IMR-90 (cell line): ENCODE results near the gene SLC38A7. TPM values are rescaled to one million over a fixed set of nuclear protein-coding genes. Genes with fewer than 3 reads are reported as not detected.
A peak's percentile ranks its signal among the peaks of the same experiment; 100 is the strongest.

Source experiments
- ATAC-seq: fragments of 200-7000 bp; cut with Tn5 transposase; 2 replicates; pipeline ENCODE4 v1.9.1; 2020; ENCODE audit warnings: low read depth, mild to moderate bottlenecking, moderate library complexity
- BruUV-seq: library from RNA; stranded (reverse); fragments of 400-500 nt; replicated peaks from 2 replicates; lab custom pipeline; 2021; lab: Mats Ljungman, UMichigan
- CTCF ChIA-PET: fragments of 300-600 bp; formaldehyde crosslinking; extraction: SDS; loops from one replicate; lab custom pipeline; 2021; ENCODE audit warnings: antibody characterized with exemption; lab: Yijun Ruan, JAX
- POLR2A ChIA-PET: fragments of 300-600 bp; sonication (Branson Sonifier 250); formaldehyde crosslinking; loops from one replicate; lab custom pipeline; 2022; ENCODE audit warnings: antibody characterized with exemption; ENCODE audit not compliant: unreplicated experiment; lab: Charles Lee
- DNase-seq: peaks from one replicate; pipeline ENCODE4 v3.0.0; 2013
- H2AFZ ChIP-seq: replicated peaks from 2 replicates; pipeline ENCODE3; 2013; ENCODE audit warnings: low read length, mild to moderate bottlenecking; ENCODE audit not compliant: poor library complexity
- H2AK5ac ChIP-seq: 2 replicates; pipeline ENCODE4 v1.6.1; 2013; ENCODE audit warnings: low read depth, low read length, inconsistent platforms
- H2AK9ac ChIP-seq: replicated peaks from 2 replicates; pipeline ENCODE3; 2013; ENCODE audit warnings: mild to moderate bottlenecking, low read depth, low read length, moderate library complexity; ENCODE audit not compliant: poor library complexity
- H2BK120ac ChIP-seq: 2 replicates; pipeline ENCODE4 v1.6.1; 2013; ENCODE audit warnings: low read depth, low read length, inconsistent platforms
- H2BK15ac ChIP-seq: 3 replicates; pipeline ENCODE4 v1.6.1; 2013; ENCODE audit warnings: low read depth, low read length, inconsistent platforms
- H2BK20ac ChIP-seq: 2 replicates; pipeline ENCODE4 v1.6.1; 2013; ENCODE audit warnings: low read depth, mild to moderate bottlenecking, inconsistent platforms, low read length, moderate library complexity
- H2BK5ac ChIP-seq: 2 replicates; pipeline ENCODE4 v1.6.1; 2013; ENCODE audit warnings: mild to moderate bottlenecking, low read depth, low read length, inconsistent platforms; ENCODE audit not compliant: poor library complexity, severe bottlenecking
- H3K14ac ChIP-seq: replicated peaks from 2 replicates; pipeline ENCODE4 v1.6.1; 2013; ENCODE audit warnings: low read depth, low read length, inconsistent platforms
- H3K18ac ChIP-seq: 2 replicates; pipeline ENCODE4 v1.6.1; 2013; ENCODE audit warnings: low read depth, low read length, control low read depth
- H3K23ac ChIP-seq: 2 replicates; pipeline ENCODE4 v1.6.1; 2013; ENCODE audit warnings: low read depth, low read length, inconsistent platforms
- H3K27ac ChIP-seq: 2 replicates; pipeline ENCODE4 v1.5.1; 2013; ENCODE audit warnings: mild to moderate bottlenecking, control low read depth, low read length; ENCODE audit not compliant: insufficient read depth
- H3K27me3 ChIP-seq: 2 replicates; pipeline ENCODE4 v1.6.1; 2013; ENCODE audit warnings: low read length; ENCODE audit not compliant: control insufficient read depth, insufficient read depth
- H3K36me3 ChIP-seq: 2 replicates; pipeline ENCODE4 v1.6.1; 2013; ENCODE audit warnings: low read length, mixed read lengths; ENCODE audit not compliant: control insufficient read depth, insufficient read depth
- H3K4ac ChIP-seq: 2 replicates; pipeline ENCODE4 v1.6.1; 2013; ENCODE audit warnings: low read depth, low read length, inconsistent platforms
- H3K4me1 ChIP-seq: 2 replicates; pipeline ENCODE4 v1.6.1; 2013; ENCODE audit warnings: low read length, mixed read lengths; ENCODE audit not compliant: control insufficient read depth, insufficient read depth
- H3K4me2 ChIP-seq: 2 replicates; pipeline ENCODE4 v1.6.1; 2013; ENCODE audit warnings: low read depth, mild to moderate bottlenecking, control low read depth, low read length, moderate library complexity
- H3K4me3 ChIP-seq: 2 replicates; pipeline ENCODE4 v1.5.1; 2013; ENCODE audit warnings: low read depth, mild to moderate bottlenecking, control low read depth, low read length, moderate library complexity; ENCODE audit not compliant: insufficient read depth
- H3K56ac ChIP-seq: 2 replicates; pipeline ENCODE4 v1.6.1; 2013; ENCODE audit warnings: low read length, inconsistent platforms; ENCODE audit not compliant: insufficient read depth; ENCODE audit errors: extremely low read depth
- H3K79me1 ChIP-seq, 2 experiments: 2 replicates each; pipeline ENCODE4 v1.6.1; 2013; ENCODE audit warnings: low read length in 2 of 2, inconsistent platforms in 1 of 2, low read depth in 1 of 2
- H3K9ac ChIP-seq: 2 replicates; pipeline ENCODE4 v1.6.1; 2013; ENCODE audit warnings: low read depth, low read length, control low read depth
- H3K9me1 ChIP-seq: 2 replicates; pipeline ENCODE4 v1.6.1; 2013; ENCODE audit warnings: low read length, inconsistent platforms; ENCODE audit not compliant: insufficient read depth
- H3K9me3 ChIP-seq: 2 replicates; pipeline ENCODE4 v1.6.1; 2013; ENCODE audit warnings: low read length; ENCODE audit not compliant: control insufficient read depth, insufficient read depth
- H4K20me1 ChIP-seq: 2 replicates; pipeline ENCODE4 v1.6.1; 2013; ENCODE audit warnings: low read length, inconsistent platforms; ENCODE audit not compliant: insufficient read depth
- H4K5ac ChIP-seq: 2 replicates; pipeline ENCODE4 v1.6.1; 2013; ENCODE audit warnings: mild to moderate bottlenecking, low read depth, low read length, control low read depth
- H4K8ac ChIP-seq, 2 experiments: 2 replicates each; pipeline ENCODE4 v1.6.1; 2013; ENCODE audit warnings: low read depth in 2 of 2, low read length in 2 of 2, control low read depth in 1 of 2, inconsistent platforms in 1 of 2
- H4K91ac ChIP-seq: 2 replicates; pipeline ENCODE4 v1.6.1; 2013; ENCODE audit warnings: low read depth, low read length, inconsistent platforms; ENCODE audit not compliant: insufficient read depth
- BHLHE40 ChIP-seq: fragments of 150-350 bp; IDR thresholded peaks from 2 replicates; pipeline ENCODE4 v1.6.1; 2016; ENCODE audit warnings: mild to moderate bottlenecking, low read depth, low read length
- CEBPB ChIP-seq: IDR thresholded peaks from 2 replicates; pipeline ENCODE4 v1.6.1; 2012; ENCODE audit warnings: low read depth, low read length, improper control_type of control experiment
- CHD1 ChIP-seq: IDR thresholded peaks from 2 replicates; pipeline ENCODE4 v1.6.1; 2012; ENCODE audit warnings: low read depth, low read length, improper control_type of control experiment
- CTCF ChIP-seq: conservative IDR thresholded peaks from 2 replicates; pipeline ENCODE4 v1.5.1; 2012; ENCODE audit warnings: mild to moderate bottlenecking, low read depth, low read length, improper control_type of control experiment
- ELK1 ChIP-seq: fragments of 150-350 bp; IDR thresholded peaks from 2 replicates; pipeline ENCODE4 v1.6.1; 2016; ENCODE audit warnings: low read depth, mild to moderate bottlenecking, low read length, moderate library complexity, borderline replicate concordance
- FOS ChIP-seq: fragments of 150-350 bp; IDR thresholded peaks from 2 replicates; pipeline ENCODE4 v1.6.1; 2016; ENCODE audit warnings: low read depth, low read length
- MAFK ChIP-seq: IDR thresholded peaks from 2 replicates; pipeline ENCODE4 v1.6.1; 2012; ENCODE audit warnings: low read depth, low read length, improper control_type of control experiment
- MAZ ChIP-seq: IDR thresholded peaks from 2 replicates; pipeline ENCODE4 v1.6.1; 2012; ENCODE audit warnings: low read depth, mild to moderate bottlenecking, low read length, improper control_type of control experiment, moderate library complexity, borderline replicate concordance
- MXI1 ChIP-seq: IDR thresholded peaks from 2 replicates; pipeline ENCODE4 v1.6.1; 2012; ENCODE audit warnings: low read depth, mild to moderate bottlenecking, low read length, moderate library complexity, borderline replicate concordance
- NFE2L2 ChIP-seq: fragments of 150-350 bp; IDR thresholded peaks from 2 replicates; pipeline ENCODE4 v1.6.1; 2016; ENCODE audit warnings: low read depth, mild to moderate bottlenecking, low read length
- POLR2A ChIP-seq: IDR thresholded peaks from 2 replicates; pipeline ENCODE4 v1.6.1; 2012; ENCODE audit warnings: mild to moderate bottlenecking, low read depth, low read length
- RAD21 ChIP-seq: IDR thresholded peaks from 2 replicates; pipeline ENCODE4 v1.6.1; 2012; ENCODE audit warnings: low read length, improper control_type of control experiment
- RCOR1 ChIP-seq: IDR thresholded peaks from 2 replicates; pipeline ENCODE4 v1.6.1; 2012; ENCODE audit warnings: mild to moderate bottlenecking, low read length, improper control_type of control experiment; ENCODE audit not compliant: insufficient replicate concordance
- RFX5 ChIP-seq: IDR thresholded peaks from 2 replicates; pipeline ENCODE4 v1.8.0; 2012; ENCODE audit warnings: low read depth, mild to moderate bottlenecking, low read length, moderate library complexity
- SMC3 ChIP-seq: fragments of 150-350 bp; IDR thresholded peaks from 2 replicates; pipeline ENCODE4 v1.6.1; 2016; ENCODE audit warnings: low read depth, mild to moderate bottlenecking, antibody characterized with exemption, low read length, moderate library complexity
- USF2 ChIP-seq: fragments of 150-350 bp; IDR thresholded peaks from 2 replicates; pipeline ENCODE4 v1.6.1; 2017; ENCODE audit warnings: mild to moderate bottlenecking, antibody characterized with exemption, low read length, low read depth
- WGBS, 2 experiments: methylation state at CpG; one replicate each; pipeline versions ENCODE4 v1.1.5 to v1.1.7; 2013; ENCODE audit warnings: missing lambda C conversion rate in 2 of 2; ENCODE audit not compliant: insufficient read length in 1 of 2; ENCODE audit errors: extremely low coverage in 2 of 2; 5-methylcytosine and 5-hydroxymethylcytosine counted together
- dilution Hi-C: fragments of 300-500 bp; cut with HindIII; formaldehyde crosslinking; loops from one replicate; pipeline ENCODE4 v1.14.3; 2018; ENCODE audit warnings: low sequenced_read_pairs; ENCODE audit not compliant: unreplicated experiment
- in situ Hi-C: fragments of 300-500 bp; cut with MboI; formaldehyde crosslinking; loops from 3 replicates; pipeline ENCODE4 v1.14.3; 2019; ENCODE audit warnings: low sequenced_read_pairs, inconsistent platforms, mixed read lengths
- intact Hi-C: fragments of 100-400 bp; cut with micrococcal nuclease; formaldehyde crosslinking; loops from 2 replicates; pipeline ENCODE4 v1.10.0; 2022
- polyA plus RNA-seq, 3 experiments: library from polyadenylated mRNA; depleted of rRNA; stranded (reverse); fragments of >200 nt; gene quantifications; 2 replicates each; pipeline ENCODE4 v1.2.3, GENCODE V29; 2012; ENCODE audit warnings: low replicate concordance in 1 of 3
- total RNA-seq: library from RNA; depleted of rRNA; stranded (reverse); fragments of >200 nt; gene quantifications from 2 replicates; pipeline ENCODE4 v1.2.3, GENCODE V29; 2012

Gene SLC38A7
- total and polyA plus RNA-seq, 2 of the 4 experiments (the other 2 are of a cell fraction), result 14.7 to 16.4 TPM

GRCh38 chr16:58684001-58684353, 593 bp downstream of the SLC38A7 start:
- Histone ChIP-seq H3K79me1 (peaks cover 10 to 32% of the 10 kb centered on the region in 2 experiments), H3K23ac (0 out of 2 replicates have a peak overlapping the region, but pooled peaks have one; percentile 56), H3K27me3 (no peaks in the 10 kb centered on the region), H2AK9ac (peak overlapping the region; percentile 92), H2BK20ac (no peak overlapping the region), H2AFZ (peak overlapping the region; percentile 99), H4K91ac (0 out of 2 replicates have a peak overlapping the region, but pooled peaks have one; percentile 44), H3K9me1 (peaks cover 15% of the 10 kb centered on the region), H2BK5ac (no peak overlapping the region), H4K8ac (peak overlapping the region; percentile 14 to 87), H3K56ac (no peak overlapping the region), H3K27ac (peak overlapping the region; percentile 67), H3K4ac (peak overlapping the region; percentile 74), H2AK5ac (peak overlapping the region; percentile 12; the same call in 1 of the 2 replicates), H2BK15ac (no peak overlapping the region), H3K4me3 (peak overlapping the region; percentile 86), H3K9ac (peak overlapping the region; percentile 82), H3K36me3 (peaks cover 14% of the 10 kb centered on the region; the same call in 1 of the 2 replicates), H2BK120ac (no peak overlapping the region), H3K9me3 (no peaks in the 10 kb centered on the region), H3K14ac (peak overlapping the region; percentile 70; the same call in 1 of the 2 replicates), H3K4me1 (peaks cover 8% of the 10 kb centered on the region), H3K18ac (no peak overlapping the region; the same call in 1 of the 2 replicates), H3K4me2 (peak overlapping the region; percentile 96), H4K20me1 (no peaks in the 10 kb centered on the region; the same call in 1 of the 2 replicates), H4K5ac (peak overlapping the region; percentile 72)
- TF ChIP-seq FOS (no peak), USF2 (no peak), ELK1 (no peak), MAZ (no peak), POLR2A (no peak; the same call in 1 of the 2 replicates), MXI1 (no peak), SMC3 (no peak), RAD21 (no peak), NFE2L2 (no peak), CEBPB (no peak), CTCF (no peak), CHD1 (no peak), BHLHE40 (no peak), RCOR1 (no peak), RFX5 (no peak), MAFK (no peak)
- ChIA-PET CTCF (no interaction called here), POLR2A (no interaction called here)
- 72% methylated on average over 2 of the region's 3 CpGs; no CpG with 5 or more reads in 1 of the 2 experiments for WGBS, 2 experiments
- in situ Hi-C loops, result no loop called here
- no TSS peak for BruUV-seq
- peak; percentile 27 for ATAC-seq
- peak; percentile 10 for DNase-seq
- dilution Hi-C loops, result no loop called here
- intact Hi-C loops, result no loop called here
